NCI-H1417 (cell line): ENCODE results near the gene POU6F2.

Source experiments
- DNase-seq, 3 experiments: peaks; one replicate each; lab custom pipeline; 2025; lab: John Stamatoyannopoulos, UW

POU6F2 gene

DNA sequence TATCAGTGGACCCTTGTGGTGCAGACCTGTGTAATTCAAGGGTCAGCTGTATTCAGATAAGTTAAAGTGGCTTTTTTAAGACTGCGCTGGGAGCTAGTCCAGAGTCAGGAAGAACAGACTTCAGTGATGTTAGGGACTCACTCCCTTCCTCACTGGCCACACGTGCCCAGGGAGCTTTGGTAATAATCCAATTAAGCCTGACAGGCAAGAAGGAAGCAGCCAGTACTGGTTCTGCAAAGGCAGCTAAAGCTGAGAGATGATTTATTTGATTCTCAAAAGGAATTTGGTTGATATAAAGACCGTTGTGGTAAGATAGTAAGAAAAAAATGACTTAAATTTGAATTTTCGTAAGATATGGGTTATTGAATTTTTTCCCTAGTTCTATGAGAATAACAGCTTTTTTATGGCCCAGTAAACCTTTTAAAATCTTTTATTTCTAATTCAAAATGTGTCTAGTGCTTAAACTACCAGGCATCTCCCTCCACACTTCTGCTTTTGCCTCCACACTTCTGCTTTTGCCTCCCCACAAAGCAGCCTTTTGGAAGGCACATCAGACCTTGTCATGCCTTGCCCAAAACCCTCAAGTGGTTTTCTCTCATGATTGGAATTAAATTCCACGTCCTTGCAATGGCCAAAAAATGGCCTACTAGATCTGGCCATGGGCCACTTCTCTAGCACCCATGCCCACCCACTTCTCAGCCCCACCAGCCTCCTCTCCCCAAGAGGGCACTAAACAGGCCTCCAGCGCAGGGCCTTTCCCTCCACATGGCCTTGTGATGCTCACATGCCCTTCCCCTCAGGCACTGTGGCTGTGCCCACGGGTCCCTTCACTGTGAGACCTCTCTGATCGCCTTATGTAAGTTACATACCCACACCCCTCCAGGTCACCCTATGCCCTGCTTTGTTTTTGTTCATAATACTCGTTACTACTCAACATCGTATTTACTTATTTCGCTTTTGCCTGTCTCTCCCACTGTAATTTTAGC is 92.5 kb downstream of the POU6F2 start:
- DNase-seq, result peak in 1 of 3 experiments; percentile 42

DNA sequence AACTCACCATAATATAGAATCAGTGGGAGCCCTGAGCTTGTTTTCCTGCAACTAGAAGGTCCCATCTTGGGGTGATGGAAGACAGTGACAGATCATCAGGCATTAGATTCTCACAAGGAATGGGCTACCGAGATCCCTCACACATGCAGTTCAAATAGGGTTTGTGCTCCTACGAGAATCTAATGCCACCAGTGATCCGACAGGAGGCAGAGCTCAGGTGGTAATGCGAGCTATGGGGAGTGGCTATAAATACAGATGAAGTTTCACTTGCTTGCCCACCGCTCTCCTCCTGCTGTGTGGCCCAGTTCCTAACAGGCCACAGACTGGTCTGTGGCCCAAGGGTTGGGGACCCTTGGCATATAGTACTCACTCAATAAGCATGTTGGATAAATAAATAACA is 93.4 kb downstream of the POU6F2 start:
- no peak for DNase-seq

GRCh38 chr7:39073432-39073831 is 95.7 kb downstream of the POU6F2 start:
- DNase-seq, result peak; percentile 64 to 93 (median 76)

DNA sequence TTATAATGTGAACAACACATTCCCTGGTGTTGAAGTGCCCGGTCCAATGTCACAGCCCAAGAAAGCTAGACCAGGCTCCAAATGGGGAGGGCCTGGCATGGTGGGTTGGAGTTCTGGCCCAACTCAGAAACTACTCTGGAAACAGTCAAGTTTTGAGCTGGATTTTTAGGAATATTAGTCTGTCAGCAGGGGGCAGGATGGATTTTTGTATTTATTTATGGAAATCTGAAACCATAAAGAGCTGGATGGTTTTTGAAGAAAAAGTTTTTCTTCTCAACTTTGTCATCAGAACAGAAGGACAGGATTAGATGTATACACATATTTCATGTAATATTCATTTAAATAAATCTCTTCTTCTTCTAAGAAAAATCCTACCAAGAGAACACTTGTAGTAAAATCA is 97.5 kb downstream of the POU6F2 start:
- no peak for DNase-seq

DNA sequence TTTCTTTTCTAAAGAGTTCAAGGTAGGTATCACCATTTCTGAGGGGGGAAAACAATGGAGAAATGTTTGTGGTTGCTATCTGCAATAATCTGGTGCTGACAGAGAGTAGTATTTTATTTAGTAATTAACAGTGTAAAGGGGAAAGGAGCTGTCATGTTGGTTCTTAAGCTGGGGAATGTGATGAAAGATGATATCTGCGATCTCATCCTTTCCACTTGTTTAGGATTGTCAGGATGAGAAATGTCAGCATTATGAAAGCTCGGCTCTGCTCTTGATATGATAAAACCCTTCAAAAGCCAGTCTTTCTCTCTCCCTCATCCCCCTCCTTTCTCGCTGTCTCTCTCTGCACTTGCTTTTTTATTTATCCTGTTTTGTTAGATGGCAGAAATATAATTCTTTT is 106.1 kb downstream of the POU6F2 start:
- peak in 1 of 3 experiments; percentile 67 for DNase-seq

GRCh38 chr7:39084349-39084748 is 106.6 kb downstream of the POU6F2 start:
- DNase-seq, result peak; percentile 71 to 98 (median 91)

DNA sequence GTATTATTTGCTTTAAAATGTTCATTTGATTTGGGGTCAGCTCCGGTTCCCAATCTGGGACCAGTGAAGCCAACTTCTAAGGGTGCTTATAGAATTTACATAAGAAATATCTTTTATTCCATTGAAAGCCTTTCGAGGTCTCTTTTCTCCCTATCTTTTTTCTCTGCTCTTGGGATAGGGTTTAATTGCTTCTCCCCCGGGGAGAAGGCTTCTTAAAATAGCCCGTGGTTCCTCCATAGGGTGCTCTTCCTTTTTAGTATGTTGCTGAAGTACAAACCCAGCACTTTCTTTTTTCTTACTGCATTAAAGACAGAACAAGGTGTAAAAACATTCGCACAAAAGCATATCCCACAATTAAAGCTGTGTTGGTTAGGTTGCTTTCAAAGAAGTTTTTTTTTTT is 107.5 kb downstream of the POU6F2 start:
- DNase-seq, result no peak

DNA sequence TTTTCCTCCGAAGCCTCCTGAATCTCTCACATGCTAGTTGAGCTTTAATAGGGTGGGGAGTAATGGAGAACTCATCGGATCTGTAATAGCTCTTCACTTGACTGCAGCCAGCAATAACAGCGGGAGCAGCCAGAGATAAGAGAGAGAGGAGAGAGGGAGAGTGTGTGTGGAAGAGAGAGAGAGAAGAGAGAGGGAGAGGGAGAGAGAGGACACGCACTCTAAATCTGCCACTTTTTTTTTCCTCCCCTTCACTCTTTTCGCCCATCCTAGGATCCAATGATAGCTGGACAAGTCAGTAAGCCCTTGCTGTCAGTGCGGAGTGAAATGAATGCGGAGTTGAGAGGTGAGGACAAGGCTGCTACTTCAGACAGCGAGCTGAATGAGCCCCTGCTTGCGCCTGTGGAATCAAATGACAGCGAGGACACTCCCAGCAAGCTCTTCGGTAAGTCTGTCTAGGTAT is 107.9 kb downstream of the POU6F2 start:
- DNase-seq, result peak; percentile 81 to 96 (median 86)

GRCh38 chr7:39086638-39087360 is 109.1 kb downstream of the POU6F2 start:
- DNase-seq, result peak; percentile 58 to 87 (median 68)

DNA sequence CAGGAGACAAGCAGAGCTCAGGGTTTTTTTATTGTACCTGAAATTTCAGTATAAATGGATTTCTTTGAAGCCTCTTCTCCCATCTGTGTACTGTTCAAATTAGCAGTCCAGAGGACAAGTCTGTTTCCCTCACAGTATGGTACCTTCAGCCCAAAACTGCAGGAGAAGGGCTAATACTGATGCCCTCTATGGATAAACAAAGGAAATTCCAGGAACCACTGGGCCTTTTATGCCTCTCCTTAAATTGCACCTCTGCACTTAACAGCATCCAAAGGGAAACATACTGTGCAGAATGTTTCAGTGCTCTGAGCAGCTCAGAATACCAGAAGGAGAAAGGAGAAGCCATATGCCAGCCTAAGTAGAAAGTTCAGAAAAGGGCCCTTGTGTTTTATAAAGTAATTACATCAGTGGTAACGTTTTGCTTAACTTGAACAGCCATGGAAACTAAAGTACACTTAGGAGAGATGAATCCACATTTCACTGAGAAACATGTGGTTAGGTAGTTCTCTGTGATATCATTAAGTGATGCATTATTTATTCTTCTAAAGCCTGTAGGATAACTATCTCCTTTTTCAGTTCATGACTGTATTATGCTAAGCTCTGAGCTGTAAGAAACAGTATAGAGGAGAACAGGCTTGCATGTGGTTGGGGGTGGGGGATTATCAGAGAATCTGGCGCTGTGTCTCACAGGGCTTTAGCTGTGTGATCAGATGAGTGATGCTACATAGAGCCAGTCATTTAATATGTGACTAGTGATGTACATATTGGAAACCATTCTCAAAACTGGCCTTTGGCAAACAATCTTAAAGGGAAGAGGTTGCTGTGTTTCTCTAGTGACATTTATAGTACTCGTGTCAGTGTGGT is 111.3 kb downstream of the POU6F2 start:
- DNase-seq, result peak in 2 of 3 experiments; percentile 44 to 49

- DNase-seq, result peak in 1 of 3 experiments; percentile 70
These were observed 113.4 kb downstream of the POU6F2 start for GRCh38 chr7:39091145-39091544.

GRCh38 chr7:39091774-39092173 is 114.1 kb downstream of the POU6F2 start:
- DNase-seq, result peak; percentile 50 to 93 (median 56)

DNA sequence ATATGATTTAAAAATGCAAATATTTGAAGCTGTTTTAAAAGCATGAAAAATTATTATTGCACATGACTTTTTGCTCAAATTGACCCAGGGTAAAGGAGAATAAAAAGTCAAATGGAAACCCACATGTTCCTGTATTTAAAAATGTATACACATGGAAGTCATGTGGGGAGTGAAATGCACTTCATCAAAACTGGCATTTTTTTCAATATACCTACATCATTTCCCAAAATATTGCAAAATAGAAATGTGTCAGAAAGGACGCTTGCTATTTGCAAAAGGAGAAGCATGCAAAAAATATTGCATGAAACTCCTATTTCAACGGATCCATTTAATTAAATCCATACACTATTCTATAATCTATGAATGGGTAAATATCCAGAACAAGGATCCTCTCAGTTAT is 117.0 kb downstream of the POU6F2 start:
- no peak for DNase-seq

DNA sequence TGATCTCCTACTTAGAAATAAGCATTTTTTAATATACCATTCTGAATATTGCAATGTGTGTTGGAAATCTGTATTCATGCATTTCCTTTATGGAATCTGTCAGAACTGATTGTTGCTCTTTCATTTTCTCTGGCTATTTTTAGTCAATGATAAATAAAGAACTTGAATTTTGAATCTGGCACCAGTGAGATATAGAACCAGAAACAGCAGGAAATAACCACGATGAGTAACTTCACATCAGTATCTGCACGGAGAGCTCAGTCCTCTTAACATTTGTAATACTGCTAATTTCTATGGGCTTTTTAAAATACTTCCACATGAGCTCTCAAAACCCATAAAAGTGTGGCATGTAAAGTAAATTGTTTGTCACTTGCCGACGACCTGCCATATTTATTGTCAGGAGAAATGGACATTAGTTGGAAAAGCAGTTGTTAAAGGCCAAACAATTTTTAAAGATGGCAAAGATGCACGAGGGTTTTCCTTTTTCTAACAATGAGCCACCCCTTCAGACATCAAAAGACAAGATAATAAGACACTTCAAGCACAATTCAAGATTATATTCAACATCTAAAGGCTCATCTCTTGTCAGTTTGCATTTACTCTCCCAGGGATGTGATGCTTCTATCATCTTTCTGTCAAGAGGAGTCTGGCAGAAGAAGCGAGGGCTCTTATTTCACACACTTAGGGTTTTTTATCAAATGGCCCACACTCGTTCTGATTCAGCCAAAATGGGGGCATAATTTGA is 118.3 kb downstream of the POU6F2 start:
- DNase-seq, result peak in 1 of 3 experiments; percentile 40

- no peak for DNase-seq
These were observed 120.8 kb downstream of the POU6F2 start for GRCh38 chr7:39098506-39098905.

DNA sequence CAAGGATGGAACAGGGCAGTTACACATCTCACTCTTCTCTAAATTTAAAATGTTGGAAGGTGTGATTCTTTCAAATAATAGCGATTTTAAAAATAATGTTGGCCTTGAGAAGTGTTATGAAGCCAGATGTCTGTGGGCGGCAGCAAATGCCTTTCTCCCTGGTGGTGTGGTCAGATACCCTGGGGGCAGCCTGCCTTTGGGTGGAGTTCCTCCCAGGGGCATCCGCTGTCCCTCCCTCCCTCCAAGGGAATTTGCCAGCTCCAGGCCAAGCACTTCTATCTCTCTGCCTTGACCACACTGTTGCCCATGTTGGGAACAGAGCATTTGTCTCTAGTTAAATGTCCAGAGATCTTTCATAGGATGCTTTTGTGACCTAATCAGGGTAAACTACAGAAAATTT is 121.4 kb downstream of the POU6F2 start:
- DNase-seq, result no peak

- DNase-seq, result no peak
These were observed 122.6 kb downstream of the POU6F2 start for GRCh38 chr7:39100270-39100669.

DNA sequence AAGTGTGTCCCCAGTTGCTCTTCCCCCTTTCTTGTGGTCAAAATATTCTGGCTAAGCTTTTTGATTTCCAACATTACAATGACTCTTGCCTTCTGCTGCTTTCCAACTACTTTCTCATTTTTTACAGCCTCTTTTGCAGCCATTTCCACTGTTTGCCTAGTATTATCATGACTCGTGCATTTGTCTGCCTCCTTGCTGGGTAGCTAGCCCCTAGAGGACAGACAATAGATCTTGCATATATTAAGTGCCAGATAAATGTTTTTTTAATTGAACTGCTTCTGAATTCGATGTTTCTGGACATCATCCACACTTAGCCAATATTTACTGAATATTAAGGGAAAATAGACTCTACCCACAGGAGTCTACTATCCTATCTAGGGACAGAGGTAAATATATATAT is 124.5 kb downstream of the POU6F2 start:
- peak; percentile 3 to 95 (median 72) for DNase-seq

DNA sequence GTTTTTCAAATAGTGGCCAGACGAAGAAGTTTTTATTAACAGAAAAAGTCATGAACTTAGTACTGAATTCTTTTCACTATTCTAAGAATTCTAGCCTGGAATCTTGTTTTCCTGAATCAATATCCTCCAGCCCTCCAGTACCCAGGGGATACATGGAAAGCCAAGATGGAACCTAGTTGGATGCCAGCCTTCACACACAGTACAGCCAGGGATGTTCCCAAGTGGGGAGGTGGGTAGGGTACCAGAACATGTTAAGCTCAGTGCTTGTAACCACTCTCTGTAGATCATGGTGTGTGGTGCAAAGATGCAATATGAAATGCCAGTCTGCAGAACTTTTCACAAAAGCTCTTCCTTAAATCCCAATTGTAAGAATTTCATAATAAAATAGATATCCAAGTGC is 128.0 kb downstream of the POU6F2 start:
- no peak for DNase-seq

- peak in 1 of 3 experiments; percentile 13 for DNase-seq
These were observed 148.1 kb downstream of the POU6F2 start for GRCh38 chr7:39125846-39126245.

- DNase-seq, result no peak
These were observed 149.3 kb downstream of the POU6F2 start for GRCh38 chr7:39127058-39127457.
